Esophagus squamous epithelium (tissue), 5 donors: ENCODE data around the gene ENTR1. TPM values are rescaled to one million over a fixed set of nuclear protein-coding genes. Genes with fewer than 3 reads are reported as not detected.

Experiments used
- DNase-seq: peaks from one replicate; lab custom pipeline; 2025; lab: John Stamatoyannopoulos, UW
- H3K27ac ChIP-seq, 4 donors: fragments of 200-600 bp; sonication (generic); one replicate each; pipeline ENCODE4 v1.5.1; 2016 to 2019; ENCODE audit warnings: mild to moderate bottlenecking in 1 of 4
- H3K27me3 ChIP-seq, 4 donors: fragments of 200-600 bp; sonication (generic); 1 replicate in 3 of 4; 2 replicates in 1 of 4; pipeline versions ENCODE4 v1.5.1 to v1.6.0; 2017 to 2021; ENCODE audit warnings: antibody characterized with exemption in 1 of 4
- H3K36me3 ChIP-seq, 3 donors: fragments of 200-600 bp; sonication (generic); one replicate each; pipeline ENCODE4 v1.5.1; 2016 to 2019
- H3K4me1 ChIP-seq, 3 donors: fragments of 200-600 bp; sonication (generic); one replicate each; pipeline ENCODE4 v1.5.1; 2017 to 2019
- H3K4me3 ChIP-seq, 4 donors: fragments of 200-600 bp; sonication (generic); 1 replicate in 3 of 4; 2 replicates in 1 of 4; pipeline ENCODE4 v1.5.1; 2016 to 2019; ENCODE audit warnings: mild to moderate bottlenecking in 2 of 4, moderate library complexity in 1 of 4
- H3K9me3 ChIP-seq, 3 donors: fragments of 200-600 bp; sonication (generic); one replicate each; pipeline ENCODE4 v1.5.1; 2016 to 2019
- POLR2A ChIP-seq, 4 donors: fragments of 450-650 bp; IDR thresholded peaks; one replicate each; pipeline ENCODE4 v1.6.1; 2017; ENCODE audit warnings: antibody characterized with exemption in 4 of 4, mild to moderate bottlenecking in 4 of 4, moderate library complexity in 3 of 4
- WGBS, 2 donors: methylation state at CpG; one replicate each; pipeline ENCODE4 v1.1.5; 2018; 5-methylcytosine and 5-hydroxymethylcytosine counted together
- intact Hi-C: fragments of 100-400 bp; cut with DNase I; formaldehyde crosslinking; loops from one replicate; pipeline ENCODE4 v1.15.0; 2022
- total RNA-seq, 4 donors: library from RNA; depleted of rRNA; stranded (reverse); fragments of >200 nt; gene quantifications; one replicate each; pipeline ENCODE4 v1.1.0, GENCODE V29; 2016
- TF ChIP-seq, protein P1 (sequence below), 6 experiments: fragments of 450-650 bp in 4 of 6; fragments of 200-600 bp in 2 of 6; sonication (generic) in 2 of 6; IDR thresholded peaks; one replicate each; pipeline ENCODE4 v1.5.1; 2016 to 2019; ENCODE audit warnings: antibody characterized with exemption in 6 of 6, mild to moderate bottlenecking in 4 of 6, moderate library complexity in 4 of 6
- donor health status: DM: yes; HTN: yes; CAD: no.

ENTR1 gene
- total RNA-seq, 4 donors from 2014 or later, result 24.3 to 31.9 (median 28.2) TPM

DNA sequence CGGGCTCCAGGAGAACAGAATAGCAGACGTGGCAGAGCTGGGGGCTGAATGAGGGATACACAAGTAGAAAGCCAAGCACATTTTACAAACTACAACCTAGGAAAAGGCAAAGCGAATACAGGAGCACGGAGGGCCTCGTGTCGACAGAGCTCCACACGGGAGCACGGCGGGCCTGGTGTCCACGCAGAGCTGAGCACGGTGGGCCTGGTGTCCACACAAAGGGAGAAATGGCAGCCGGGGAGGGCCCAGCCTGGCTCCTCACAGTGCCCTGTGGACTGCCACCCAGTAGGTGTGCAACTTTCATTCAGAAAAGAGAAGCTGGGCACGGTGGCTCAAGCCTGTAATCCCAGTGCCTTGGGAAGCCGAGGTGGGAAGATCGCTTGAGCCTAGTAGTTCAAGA lies 32.7 kb upstream of the ENTR1 start:
- Histone ChIP-seq H3K4me3 (no peak overlapping the region), H3K27me3 (no peaks in the 10 kb centered on the region), H3K27ac (no peak overlapping the region), H3K9me3 (no peaks in the 10 kb centered on the region), H3K36me3 (peaks cover 21 to 77% (median 44%) of the 10 kb centered on the region in 3 donors), H3K4me1 (peaks cover 5 to 18% (median 9%) of the 10 kb centered on the region in 3 donors)
- WGBS, 2 donors, result 91 to 95% methylated on average over 12 to 15 of the region's 15 CpGs
- DNase-seq, result no peak
- TF ChIP-seq, protein P1, sequence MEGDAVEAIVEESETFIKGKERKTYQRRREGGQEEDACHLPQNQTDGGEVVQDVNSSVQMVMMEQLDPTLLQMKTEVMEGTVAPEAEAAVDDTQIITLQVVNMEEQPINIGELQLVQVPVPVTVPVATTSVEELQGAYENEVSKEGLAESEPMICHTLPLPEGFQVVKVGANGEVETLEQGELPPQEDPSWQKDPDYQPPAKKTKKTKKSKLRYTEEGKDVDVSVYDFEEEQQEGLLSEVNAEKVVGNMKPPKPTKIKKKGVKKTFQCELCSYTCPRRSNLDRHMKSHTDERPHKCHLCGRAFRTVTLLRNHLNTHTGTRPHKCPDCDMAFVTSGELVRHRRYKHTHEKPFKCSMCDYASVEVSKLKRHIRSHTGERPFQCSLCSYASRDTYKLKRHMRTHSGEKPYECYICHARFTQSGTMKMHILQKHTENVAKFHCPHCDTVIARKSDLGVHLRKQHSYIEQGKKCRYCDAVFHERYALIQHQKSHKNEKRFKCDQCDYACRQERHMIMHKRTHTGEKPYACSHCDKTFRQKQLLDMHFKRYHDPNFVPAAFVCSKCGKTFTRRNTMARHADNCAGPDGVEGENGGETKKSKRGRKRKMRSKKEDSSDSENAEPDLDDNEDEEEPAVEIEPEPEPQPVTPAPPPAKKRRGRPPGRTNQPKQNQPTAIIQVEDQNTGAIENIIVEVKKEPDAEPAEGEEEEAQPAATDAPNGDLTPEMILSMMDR (IDR thresholded peaks at IDR 0.05), result no peak
- TF ChIP-seq POLR2A (IDR thresholded peaks at IDR 0.05), result no peak
- intact Hi-C loops, result no loop called here

DNA sequence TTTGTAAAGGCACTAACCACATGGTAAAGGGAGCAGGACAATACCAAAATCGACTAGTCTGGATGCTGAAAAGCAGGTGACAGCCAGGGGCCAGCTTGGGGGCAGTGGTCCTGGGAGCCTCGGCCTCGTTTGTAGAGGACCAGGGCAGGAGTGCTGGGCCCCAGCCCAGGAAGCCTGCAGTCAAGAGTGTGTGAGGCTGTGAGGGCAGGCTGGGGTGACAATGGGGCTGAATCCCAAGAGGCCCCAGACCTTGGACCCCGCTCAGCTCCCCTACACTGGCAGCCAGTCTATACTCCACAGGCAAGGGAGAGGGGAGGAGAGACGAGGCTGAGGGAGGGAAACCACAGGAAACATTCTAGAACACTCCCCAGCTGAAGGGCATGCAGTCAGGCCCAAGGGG lies 31.9 kb upstream of the ENTR1 start:
- Histone ChIP-seq H3K4me3 (no peak overlapping the region), H3K27me3 (no peaks in the 10 kb centered on the region), H3K27ac (no peak overlapping the region), H3K9me3 (no peaks in the 10 kb centered on the region), H3K4me1 (peaks cover 11 to 26% (median 17%) of the 10 kb centered on the region in 3 donors), H3K36me3 (peaks cover 16 to 69% (median 39%) of the 10 kb centered on the region in 3 donors)
- intact Hi-C loops, result no loop called here
- DNase-seq, result no peak
- 71 to 100% methylated on average over 2 to 3 of the region's 5 CpGs for WGBS, 2 donors
- no peak for TF ChIP-seq POLR2A (IDR thresholded peaks at IDR 0.05)
- TF ChIP-seq, protein P1 (IDR thresholded peaks at IDR 0.05), result no peak

DNA sequence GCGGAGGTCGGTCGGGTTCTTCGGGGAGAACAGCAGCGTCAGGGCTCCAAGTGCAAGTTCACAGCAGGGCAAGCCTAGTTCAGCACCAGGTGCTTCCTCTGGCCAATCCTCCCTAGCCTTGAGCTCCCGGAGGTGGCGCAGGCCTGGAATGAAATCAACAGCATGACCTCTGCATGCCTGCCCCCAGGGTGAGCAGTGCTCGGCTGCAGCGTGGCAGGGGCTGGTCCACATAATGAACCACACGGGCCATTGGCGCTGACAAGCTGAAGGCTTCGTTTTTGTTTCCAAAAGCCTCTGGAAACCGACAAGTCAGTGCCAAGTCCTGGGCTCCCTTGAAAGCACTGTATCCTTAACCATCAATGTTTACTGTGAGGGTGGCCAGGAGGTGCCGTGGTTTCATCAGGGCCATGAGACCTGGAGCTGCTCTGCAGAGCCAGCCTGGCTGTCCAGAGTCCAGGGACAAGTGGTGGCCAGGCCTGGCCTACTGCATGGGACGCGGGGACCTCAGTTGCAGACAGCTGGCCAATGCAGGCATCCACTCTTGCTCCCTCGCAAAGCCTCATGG lies 31.3 kb upstream of the ENTR1 start:
- intact Hi-C loops, result no loop called here
- Histone ChIP-seq H3K4me1 (peaks cover 11 to 31% (median 22%) of the 10 kb centered on the region in 3 donors), H3K4me3 (no peak overlapping the region), H3K36me3 (peaks cover 13 to 65% (median 34%) of the 10 kb centered on the region in 3 donors), H3K27ac (no peak overlapping the region), H3K9me3 (no peaks in the 10 kb centered on the region), H3K27me3 (no peaks in the 10 kb centered on the region)
- WGBS, 2 donors, result 70 to 78% methylated on average over 9 to 12 of the region's 17 CpGs
- no peak for TF ChIP-seq POLR2A (IDR thresholded peaks at IDR 0.05)
- TF ChIP-seq, protein P1 (IDR thresholded peaks at IDR 0.05), result no peak
- DNase-seq, result no peak

DNA sequence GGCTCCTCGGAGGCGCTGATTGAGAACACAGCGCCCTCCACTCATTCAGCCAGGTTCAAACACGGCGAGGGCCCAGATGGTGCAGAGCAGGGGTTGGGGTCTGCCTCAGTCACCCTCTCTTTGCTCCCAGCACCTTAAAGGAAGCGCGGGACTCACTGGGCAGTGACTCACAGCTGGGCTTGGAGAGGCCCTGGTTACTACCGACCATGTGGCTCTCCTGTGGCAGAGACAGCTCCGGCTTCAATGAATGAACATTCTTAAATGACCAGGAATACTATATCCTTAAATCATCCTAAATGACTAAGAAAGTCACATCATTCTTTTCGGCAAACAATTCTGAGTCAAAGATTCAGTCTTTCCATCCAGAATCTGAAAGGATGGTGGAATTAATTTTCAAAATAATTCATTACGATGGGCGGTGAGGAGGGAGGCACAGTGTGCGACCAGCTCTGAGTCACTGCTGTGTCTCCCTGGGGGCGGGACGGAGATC lies 30.8 kb upstream of the ENTR1 start:
- TF ChIP-seq, protein P1 (IDR thresholded peaks at IDR 0.05), result no peak
- no peak for TF ChIP-seq POLR2A (IDR thresholded peaks at IDR 0.05)
- H3K9me3 ChIP-seq, result no peaks in the 10 kb centered on the region
- 89 to 91% methylated on average over 13 to 14 of the region's 15 CpGs for WGBS, 2 donors
- no peak overlapping the region for H3K27ac ChIP-seq
- H3K4me1 ChIP-seq, result peaks cover 11 to 36% (median 28%) of the 10 kb centered on the region in 3 donors
- H3K4me3 ChIP-seq, result no peak overlapping the region
- H3K27me3 ChIP-seq, result no peaks in the 10 kb centered on the region
- intact Hi-C loops, result no loop called here
- DNase-seq, result no peak
- peaks cover 10 to 65% (median 30%) of the 10 kb centered on the region in 3 donors for H3K36me3 ChIP-seq
